GM21360 (cell line): ENCODE data around the gene ATG3.
"Not testable (repeated sequence)": the region's sequence is repeated elsewhere in the genome, so short reads cannot be mapped to it uniquely, and the experiment has no call there.

Experiments used
- ATAC-seq: cut with Tn5 transposase; IDR thresholded peaks from one replicate; pipeline ENCODE4 v1.9.1; 2021; ENCODE audit warnings: mild to moderate bottlenecking, moderate library complexity; ENCODE audit not compliant: unreplicated experiment

ATG3 gene

DNA sequence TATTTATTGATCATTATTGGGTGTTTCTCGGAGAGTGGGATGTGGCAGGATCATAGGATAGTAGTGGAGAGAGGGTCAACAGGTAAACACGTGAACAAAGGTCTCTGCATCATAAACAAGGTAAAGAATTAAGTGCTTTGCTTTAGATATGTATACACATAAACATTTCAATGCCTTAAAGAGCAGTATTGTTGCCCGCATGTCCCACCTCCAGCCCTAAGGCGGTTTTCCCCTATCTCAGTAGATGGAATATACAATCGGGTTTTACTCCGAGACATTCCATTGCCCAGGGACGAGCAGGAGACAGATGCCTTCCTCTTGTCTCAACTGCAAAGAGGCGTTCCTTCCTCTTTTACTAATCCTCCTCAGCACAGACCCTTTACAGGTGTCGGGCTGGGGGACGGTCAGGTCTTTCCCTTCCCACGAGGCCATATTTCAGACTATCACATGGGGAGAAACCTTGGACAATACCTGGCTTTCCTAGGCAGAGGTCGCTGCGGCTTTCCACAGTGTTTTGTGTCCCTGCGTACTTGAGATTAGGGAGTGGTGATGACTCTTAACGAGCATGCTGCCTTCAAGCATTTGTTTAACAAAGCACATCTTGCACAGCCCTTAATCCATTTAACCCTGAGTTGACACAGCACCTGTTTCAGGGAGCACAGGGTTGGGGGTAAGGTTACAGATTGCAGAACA is 2.6 kb upstream of the ATG3 start:
- not testable (repeated sequence) for ATAC-seq

DNA sequence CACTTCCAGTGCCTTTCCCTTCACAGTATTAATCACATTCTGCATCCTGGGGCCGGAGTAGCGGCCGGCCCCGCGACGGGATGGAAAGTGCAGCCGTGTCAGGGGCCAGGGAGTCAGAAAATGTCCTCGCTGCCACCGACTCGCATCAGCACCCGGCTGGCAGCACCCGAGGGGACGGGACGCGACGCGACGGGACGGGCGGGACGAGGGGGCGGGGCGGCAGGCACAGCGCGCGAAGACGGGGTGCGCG is 353 bp downstream of the ATG3 start:
- peak; percentile 39 for ATAC-seq

- peak; percentile 22 for ATAC-seq
These were observed 860 bp downstream of the ATG3 start for GRCh38 chr3:112560721-112561483.

DNA sequence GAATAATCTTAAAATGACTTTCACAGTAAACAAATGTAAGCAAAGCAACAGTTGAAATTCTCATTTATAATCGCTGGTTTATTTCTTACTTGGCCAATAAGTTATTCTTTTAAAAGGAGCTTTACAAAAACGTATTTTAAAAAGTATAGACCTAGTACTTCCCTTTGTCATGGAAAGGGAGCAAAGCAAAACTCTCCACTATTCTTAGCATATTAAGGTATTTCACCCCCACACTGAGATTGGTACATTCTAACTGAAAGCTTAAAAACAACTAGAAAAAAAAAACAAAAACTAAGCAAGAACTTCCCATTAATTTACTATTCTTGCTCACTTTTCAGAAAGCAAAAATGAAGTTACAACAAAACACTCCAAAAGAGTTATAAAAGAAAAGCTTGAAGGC is 1.5 kb downstream of the ATG3 start:
- no peak for ATAC-seq

GRCh38 chr3:112557976-112558375 is 3.8 kb downstream of the ATG3 start:
- ATAC-seq, result no peak

DNA sequence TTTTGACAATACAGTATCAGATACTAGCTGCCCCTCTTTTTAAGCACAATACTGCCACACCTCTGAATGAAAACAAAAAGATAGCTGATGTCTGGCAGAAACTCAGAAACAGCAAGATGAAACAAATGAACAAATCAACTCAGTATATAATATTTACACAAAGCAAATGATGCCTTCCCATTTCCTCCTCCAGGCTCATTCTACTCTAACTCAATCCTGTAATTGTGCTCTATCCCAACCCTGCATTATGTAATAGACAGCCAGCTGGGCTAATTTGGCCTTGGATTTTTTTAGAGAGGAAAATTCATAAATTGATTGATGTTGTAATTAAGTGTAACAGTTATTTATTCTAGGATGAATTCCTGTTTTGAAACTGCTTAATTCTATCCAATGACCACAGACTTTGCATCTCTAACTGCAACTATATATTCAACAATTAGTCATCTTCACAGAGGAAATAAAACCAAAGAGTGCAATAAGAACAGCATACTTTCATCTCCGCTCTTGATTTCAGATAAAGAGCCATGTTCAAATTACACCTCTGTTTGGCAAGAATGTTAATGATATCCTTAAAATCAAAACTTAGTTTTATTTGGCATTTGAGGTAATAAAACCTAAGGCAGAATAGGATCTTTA is 6.1 kb downstream of the ATG3 start:
- ATAC-seq, result no peak

GRCh38 chr3:112550859-112551258 is 10.9 kb downstream of the ATG3 start:
- no peak for ATAC-seq

DNA sequence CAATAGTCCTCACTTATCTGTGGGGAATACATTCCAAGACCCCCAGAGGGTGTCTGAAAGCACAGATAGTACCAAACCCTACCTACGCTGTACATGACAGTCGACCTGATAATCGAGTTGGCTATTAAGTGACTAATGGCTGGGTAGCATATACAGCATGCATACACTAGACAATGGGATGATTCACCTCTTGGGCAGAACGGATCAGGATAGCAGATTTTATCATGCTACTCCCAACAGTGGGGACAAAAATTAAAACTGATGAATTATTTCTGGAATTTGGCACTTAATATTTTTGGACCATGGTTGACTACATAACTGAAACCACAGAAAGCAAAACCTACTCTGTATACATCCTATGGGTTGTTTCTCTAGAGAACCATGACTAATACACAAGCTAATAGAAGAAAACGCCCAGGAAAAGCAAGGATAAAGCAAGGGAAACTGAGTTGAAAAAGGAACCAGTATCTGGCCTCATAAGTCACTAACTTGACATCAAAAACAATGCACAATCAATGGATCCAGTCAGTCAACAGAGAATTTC is 15.5 kb downstream of the ATG3 start:
- ATAC-seq, result no peak

GRCh38 chr3:112539825-112540650 is 21.7 kb downstream of the ATG3 start:
- peak; percentile 91 for ATAC-seq

DNA sequence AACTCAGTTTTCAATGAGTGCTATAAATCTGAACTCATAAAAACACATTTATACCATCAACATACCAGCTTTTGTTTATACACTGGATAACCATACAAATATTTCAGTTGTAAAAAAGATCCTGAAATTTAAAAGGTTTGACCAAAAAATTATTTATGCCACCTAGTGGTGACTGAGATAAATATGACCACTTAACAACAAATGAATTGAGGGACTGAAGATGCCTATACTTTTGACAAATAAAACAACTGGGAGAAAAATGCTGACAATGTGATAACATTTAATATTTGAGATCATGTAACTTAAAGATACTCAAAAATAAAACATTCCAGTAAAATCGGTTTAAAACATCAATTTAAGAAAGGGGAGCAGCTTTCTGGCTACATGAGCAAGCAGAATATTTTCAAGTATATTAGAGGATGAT is 30.4 kb downstream of the ATG3 start:
- no peak for ATAC-seq

DNA sequence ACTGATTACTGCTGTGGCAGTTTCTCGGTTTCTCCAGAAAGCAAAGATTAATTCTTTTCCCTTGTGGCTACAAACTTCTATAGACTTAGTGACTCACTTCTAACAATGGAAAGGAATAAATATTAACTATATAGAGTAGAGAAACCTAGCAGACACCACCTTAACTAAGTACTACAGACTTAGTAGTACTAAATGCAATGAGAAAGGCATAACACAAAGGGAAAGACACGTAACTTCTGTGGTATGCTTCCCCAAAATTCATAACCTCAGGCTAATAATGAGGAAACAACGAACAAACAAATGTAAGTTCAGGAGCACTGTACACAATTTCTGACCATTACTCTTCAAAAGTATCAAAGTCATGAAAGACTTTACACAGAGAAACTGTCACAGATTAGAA is 31.2 kb downstream of the ATG3 start:
- no peak for ATAC-seq

GRCh38 chr3:112524127-112524526 is 37.6 kb downstream of the ATG3 start:
- ATAC-seq, result not testable (repeated sequence)

DNA sequence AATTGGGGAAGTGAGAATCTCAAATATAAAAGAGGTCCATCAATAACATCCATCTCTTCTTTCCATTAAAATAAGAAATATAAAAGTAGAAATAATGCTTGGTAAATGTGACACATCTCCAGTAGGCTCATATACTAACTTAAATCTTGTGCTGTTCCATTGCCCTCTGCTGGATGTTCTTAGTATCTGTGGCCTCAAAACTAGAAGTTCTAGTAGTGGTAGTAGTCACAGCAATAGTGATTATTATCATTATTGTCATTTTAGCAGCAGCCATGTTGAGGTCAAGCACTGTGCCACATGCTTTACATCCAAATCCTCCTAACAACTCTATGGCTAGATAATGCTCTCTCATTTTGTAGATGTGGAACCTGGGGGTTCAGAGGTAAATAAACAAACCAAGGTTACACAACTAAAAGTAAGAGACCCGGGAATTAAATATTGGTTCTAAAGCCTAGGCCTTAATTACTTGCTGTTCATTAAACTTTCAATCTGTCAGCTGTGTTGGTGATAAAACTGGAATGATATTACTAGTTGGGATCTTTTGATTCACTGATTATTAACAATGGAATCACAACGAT is 42.2 kb downstream of the ATG3 start:
- no peak for ATAC-seq

DNA sequence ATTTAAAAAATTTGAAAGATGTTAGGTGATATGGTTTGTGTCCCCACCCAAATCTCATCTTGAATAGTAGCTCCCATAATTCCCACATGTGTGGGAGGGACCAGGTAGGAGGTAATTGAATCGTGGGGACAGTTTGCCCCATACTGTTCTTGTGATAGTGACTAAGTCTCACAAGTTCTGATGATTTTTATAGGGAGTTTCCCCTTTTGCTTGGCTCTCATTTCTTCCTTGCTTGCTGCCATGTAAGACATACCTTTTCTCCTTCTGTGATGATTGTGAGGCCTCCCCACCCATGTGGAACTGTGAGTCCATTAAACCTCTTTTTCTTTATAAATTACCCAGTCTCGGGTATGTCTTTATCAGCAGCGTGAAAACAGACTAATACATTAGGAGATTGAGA is 42.8 kb downstream of the ATG3 start:
- ATAC-seq, result not testable (repeated sequence)

GRCh38 chr3:112514527-112515128 is 47.1 kb downstream of the ATG3 start:
- peak; percentile 97 for ATAC-seq

- ATAC-seq, result no peak
These were observed 49.4 kb downstream of the ATG3 start for GRCh38 chr3:112512320-112512719.

GRCh38 chr3:112508860-112509259 is 52.9 kb downstream of the ATG3 start:
- no peak for ATAC-seq

DNA sequence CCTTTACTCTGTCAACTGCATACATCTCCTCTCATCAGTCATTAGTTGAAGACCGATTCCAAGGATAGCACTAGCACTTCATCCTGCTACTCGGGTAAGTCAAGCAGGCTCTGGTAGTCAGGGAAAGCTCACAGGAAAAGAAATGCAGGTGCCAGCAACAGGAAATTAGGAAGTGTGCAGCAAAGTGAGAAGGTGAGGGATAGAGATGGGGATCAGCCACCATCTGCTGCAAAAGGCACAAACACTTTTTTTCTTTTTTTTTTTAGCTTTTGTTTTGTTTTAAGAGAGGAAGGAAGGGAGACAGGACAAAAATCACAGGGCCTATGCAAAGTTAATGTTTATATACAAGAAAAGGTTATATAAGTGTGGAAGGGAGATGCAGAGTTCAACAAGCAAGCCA is 53.5 kb downstream of the ATG3 start:
- no peak for ATAC-seq

DNA sequence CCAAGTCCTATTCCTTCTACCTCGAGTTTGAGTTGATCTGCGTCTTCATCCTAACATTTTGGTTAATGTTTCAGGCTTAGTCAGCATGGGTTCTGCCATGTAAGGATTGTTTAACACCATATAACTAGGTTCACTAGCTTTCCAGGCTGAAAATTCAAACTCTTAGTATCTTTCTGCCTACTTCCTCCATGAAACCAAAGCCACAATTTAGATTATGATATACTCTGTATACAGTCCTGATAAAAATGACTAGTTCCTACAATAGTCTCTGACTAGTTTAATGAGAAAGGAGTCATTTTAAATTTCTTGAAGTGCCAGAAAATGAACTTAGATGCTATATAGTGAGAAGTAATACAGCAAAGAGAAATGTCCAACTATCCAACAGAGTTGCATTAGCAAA is 55.9 kb downstream of the ATG3 start:
- ATAC-seq, result no peak

GRCh38 chr3:112504123-112504522 is 57.6 kb downstream of the ATG3 start:
- ATAC-seq, result no peak
